ENCODE measurements around the gene SMC3.
"Not testable (repeated sequence)": the region's sequence is repeated elsewhere in the genome, so short reads cannot be mapped to it uniquely, and the experiment has no call there.

SMC3 gene

DNA sequence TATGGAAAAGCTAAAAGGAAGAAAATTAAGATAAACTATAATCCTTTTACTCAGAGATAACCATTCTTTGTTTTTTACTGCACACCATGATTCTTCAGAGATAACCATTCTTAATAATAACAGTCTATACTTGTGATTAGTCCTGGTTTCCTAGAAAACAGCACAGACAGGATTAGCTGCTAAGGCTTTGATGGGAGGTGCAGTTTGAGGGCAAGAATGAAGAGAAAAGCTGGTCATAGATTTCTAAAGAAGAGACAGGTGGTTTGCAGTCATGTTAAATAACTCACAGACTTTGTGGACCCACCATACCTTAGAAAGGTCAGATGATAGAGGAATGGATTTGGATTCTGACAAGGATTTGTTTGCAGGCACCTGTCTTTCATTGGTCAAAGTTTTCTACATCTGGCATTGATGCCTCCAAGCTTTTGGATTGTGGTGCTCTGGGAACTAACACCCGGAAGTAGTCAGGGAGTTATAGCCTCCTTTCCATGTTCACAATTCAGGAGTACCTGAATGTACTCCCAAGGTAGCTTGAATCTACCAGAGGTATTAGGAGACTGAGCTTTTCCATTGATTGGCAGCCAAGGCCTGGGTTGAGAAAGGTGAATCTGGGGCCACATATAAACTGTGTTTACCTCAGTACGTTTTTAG, 3.7 kb downstream of the SMC3 start:
- peak; percentile 9 for FAIRE-seq
- DNase-seq (ENCODE audit: extremely low spot score, insufficient read length, low read depth), result no peak

- FAIRE-seq, result peak; percentile 56
- no peak for DNase-seq (ENCODE audit: extremely low spot score, insufficient read length, low read depth)
These were observed 5.4 kb downstream of the SMC3 start for GRCh38 chr10:110572862-110573261.

GRCh38 chr10:110574420-110574819, 6.9 kb downstream of the SMC3 start:
- no peak for FAIRE-seq

DNA sequence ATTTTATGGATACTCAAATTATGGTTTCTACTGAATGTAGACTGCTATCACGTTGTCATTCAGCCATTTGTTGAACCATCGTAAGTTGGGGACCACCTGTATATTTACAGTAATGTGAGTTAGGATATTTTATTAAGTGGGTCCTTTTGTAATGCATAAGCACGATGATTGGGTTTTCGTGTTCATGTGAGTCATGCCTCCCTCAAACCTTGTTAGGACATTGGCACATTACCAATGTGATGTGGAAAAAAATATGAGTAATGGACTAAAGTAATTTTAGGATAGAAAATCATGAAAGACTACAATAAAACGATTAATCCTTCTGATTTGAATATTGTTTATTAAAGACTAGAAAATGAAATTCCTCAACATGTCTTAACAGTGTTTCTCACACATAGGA, 8.7 kb downstream of the SMC3 start:
- no peak for DNase-seq (ENCODE audit: extremely low spot score, insufficient read length, low read depth)
- no peak for FAIRE-seq

More at GRCh38 chr10:110574420-110574819, 6.9 kb downstream of the SMC3 start:
- no peak for DNase-seq (ENCODE audit: extremely low spot score, insufficient read length, low read depth)

DNA sequence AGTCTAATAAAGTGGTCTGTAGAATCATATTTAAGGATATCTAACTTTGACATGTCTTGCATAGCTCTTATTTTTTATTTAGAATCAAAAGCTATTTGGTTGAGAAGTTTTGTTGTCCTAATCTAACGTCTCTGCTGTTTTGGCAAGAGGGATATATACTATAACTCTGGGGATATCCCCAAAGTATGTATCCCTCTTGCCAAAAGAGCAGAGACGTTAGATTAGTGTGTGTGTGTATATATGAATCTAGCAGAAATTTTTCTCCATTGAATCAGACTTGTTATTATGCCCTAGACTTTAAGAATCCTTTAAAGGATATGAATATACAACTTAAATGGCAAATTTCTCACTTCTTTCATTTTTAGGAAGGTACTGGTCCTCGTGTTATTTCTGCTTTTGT, 9.6 kb downstream of the SMC3 start:
- FAIRE-seq (no peak), DNase-seq (ENCODE audit: extremely low spot score, insufficient read length, low read depth) (no peak)

- DNase-seq (ENCODE audit: extremely low spot score, insufficient read length, low read depth), result no peak
- no peak for FAIRE-seq
These were observed 16.5 kb downstream of the SMC3 start for GRCh38 chr10:110584006-110584405.

GRCh38 chr10:110591760-110592159, 24.3 kb downstream of the SMC3 start:
- DNase-seq (ENCODE audit: extremely low spot score, insufficient read length, low read depth), result no peak
- no peak for FAIRE-seq

DNA sequence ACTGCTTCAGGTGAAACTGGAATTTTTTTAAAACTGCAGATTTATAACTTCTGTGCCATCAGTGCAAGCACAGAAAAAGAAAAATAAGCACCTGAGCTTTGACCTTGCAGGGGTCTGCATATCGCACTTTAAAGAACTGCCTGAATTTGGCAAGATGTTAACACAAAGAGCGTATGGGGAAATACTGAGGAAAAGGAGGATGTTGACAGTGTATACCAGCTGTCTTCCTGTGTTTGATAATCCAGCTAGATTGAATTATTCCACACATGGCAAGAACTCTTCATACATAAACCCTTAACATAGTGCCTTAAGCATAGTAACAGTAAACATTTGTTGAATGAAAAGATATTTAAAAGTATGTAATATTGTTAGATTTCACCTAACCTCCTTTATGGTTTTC, 30.0 kb downstream of the SMC3 start:
- FAIRE-seq (no peak), DNase-seq (ENCODE audit: extremely low spot score, insufficient read length, low read depth) (no peak)

GRCh38 chr10:110600487-110601101, 33.1 kb downstream of the SMC3 start:
- DNase-seq (ENCODE audit: extremely low spot score, insufficient read length, low read depth), result no peak
- peak; percentile 86 for FAIRE-seq

GRCh38 chr10:110601581-110601980, 34.1 kb downstream of the SMC3 start:
- DNase-seq (ENCODE audit: extremely low spot score, insufficient read length, low read depth) (no peak), FAIRE-seq (no peak)

DNA sequence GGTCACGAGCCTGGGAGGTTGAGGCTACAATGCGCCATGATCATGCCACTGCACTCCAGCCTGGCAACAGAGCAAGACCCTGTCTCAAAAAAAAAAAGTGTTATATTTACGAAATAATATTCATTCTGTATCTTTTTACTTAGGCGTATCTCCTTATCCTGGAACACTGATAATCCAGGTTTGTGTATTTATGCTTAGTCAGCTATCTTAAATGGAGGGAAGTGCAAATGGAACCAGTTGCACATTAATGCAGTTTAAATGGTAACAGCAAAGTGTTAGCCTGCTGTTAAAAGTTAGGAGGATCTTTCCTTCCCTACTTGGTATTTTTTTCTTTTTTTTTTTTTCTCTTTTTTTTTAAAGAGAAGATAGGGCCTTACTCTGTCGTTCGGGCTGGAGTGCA, 40.6 kb downstream of the SMC3 start:
- DNase-seq (ENCODE audit: extremely low spot score, insufficient read length, low read depth), result no peak
- FAIRE-seq, result no peak

DNA sequence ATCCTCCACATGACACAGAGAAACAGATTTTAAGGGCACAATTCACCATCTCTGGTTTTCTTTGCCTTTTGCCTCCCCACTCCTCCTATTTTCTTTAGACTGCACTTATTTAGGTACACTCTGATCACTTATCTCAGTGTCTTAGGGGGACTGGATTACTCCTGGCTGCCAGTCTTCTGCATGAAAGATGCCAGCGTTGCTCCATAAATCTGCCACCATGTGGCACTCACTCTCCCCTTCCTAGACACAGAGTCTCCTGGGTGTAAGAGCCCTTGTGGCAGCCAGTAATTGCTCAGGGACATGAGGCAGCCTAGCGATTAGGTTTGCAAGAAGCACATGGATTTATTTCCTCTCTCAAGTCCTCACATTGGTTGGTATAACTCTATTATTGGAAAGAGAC, 42.1 kb downstream of the SMC3 start:
- no peak for FAIRE-seq

DNA sequence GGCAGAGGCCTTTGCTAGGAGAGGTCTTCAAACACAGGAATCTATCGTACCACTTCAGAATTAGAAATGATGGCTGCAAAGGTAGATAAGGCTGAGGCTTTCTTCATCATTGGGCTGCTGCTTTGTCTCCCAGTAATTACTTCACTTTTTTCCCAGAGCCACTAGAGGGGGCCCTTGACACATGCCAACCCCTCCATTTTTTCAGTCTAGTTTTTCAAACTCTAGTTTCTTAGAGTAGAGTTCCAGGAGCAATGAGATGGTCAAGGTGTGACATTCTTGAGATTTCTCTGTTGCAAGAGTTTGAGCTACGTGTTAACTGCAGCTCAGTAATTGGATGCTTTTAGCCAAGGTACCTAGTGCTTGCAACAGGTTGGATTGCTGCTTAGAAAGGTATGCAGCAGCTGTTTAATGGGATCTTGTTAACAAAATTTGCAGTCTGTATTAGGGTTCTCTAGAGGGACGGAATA, 42.8 kb downstream of the SMC3 start:
- peak; percentile 30 for DNase-seq (ENCODE audit: extremely low spot score, insufficient read length, low read depth)
- peak; percentile 87 for FAIRE-seq

More for the DNA sequence above, 42.1 kb downstream of the SMC3 start:
- DNase-seq (ENCODE audit: extremely low spot score, insufficient read length, low read depth), result no peak

DNA sequence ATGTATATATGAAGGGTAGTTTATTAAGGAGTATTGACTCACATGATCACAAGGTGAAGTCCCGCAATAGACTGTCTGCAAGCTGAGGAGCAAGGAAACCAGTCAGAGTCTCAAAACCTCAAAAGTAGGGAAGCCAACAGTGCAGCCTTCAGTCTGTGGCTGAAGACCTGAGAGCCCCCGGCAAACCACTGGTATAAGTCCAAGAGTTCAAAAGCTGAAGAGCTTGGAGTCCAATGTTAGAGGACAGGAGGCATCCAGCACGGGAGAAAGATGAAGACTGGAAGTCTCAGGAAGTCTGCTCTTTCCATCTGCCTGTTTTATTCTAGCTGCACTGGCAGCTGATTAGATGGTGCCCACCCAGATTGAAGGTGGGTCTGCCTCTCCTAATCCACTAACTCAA, 43.3 kb downstream of the SMC3 start:
- FAIRE-seq; DNase-seq (ENCODE audit: extremely low spot score, insufficient read length, low read depth): not testable (repeated sequence)

- peak; percentile 48 for FAIRE-seq
- no peak for DNase-seq (ENCODE audit: extremely low spot score, insufficient read length, low read depth)
These were observed 44.6 kb downstream of the SMC3 start for GRCh38 chr10:110612087-110612486.

DNA sequence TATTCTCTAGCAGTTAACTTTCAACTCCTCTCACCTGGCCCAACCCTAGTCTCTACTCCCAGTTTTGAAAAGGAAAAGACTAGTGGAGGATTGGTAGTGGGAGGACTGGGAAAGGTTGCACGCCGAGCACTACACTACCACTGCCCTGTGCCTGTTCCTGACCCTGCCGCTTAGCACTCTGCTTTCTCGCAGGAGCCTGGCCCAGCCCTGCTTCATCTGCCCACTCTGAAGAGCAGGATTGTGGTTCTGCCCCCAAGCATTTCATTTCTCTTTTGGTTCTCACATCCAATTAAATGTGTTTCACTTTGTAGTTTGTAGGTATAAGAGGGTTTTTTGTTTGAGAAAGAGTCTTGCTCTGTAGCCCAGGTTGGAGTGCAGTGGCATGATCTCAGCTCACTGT, 45.1 kb downstream of the SMC3 start:
- FAIRE-seq (no peak), DNase-seq (ENCODE audit: extremely low spot score, insufficient read length, low read depth) (no peak)

GRCh38 chr10:110613341-110613995, 46.0 kb downstream of the SMC3 start:
- DNase-seq (ENCODE audit: extremely low spot score, insufficient read length, low read depth) (no peak), FAIRE-seq (peak; percentile 15)

DNA sequence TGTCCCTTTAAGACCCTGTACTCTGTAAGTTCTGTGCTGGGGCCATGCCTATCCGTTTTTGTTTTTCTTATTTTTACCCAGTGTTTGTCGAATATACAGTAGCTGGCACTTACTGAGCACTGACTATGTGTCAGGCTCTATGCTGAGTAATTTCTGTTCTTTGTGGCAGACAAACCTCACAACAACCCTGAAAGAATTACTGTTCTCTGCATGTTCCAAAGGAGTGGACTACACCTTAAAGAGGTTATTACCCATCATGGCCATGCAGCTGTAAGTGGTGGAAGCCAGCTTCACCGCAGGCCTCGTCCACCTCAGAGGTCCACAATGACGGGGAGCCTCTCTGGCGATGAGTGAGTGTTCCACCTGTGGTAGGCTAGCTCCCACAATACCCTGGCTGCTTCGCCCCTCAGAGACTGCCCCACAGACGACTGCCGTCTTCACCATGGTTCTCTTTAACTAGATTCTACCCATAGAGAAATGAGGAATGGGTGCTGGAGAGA, 46.6 kb downstream of the SMC3 start:
- DNase-seq (ENCODE audit: extremely low spot score, insufficient read length, low read depth) (no peak), FAIRE-seq (peak; percentile 36)

DNA sequence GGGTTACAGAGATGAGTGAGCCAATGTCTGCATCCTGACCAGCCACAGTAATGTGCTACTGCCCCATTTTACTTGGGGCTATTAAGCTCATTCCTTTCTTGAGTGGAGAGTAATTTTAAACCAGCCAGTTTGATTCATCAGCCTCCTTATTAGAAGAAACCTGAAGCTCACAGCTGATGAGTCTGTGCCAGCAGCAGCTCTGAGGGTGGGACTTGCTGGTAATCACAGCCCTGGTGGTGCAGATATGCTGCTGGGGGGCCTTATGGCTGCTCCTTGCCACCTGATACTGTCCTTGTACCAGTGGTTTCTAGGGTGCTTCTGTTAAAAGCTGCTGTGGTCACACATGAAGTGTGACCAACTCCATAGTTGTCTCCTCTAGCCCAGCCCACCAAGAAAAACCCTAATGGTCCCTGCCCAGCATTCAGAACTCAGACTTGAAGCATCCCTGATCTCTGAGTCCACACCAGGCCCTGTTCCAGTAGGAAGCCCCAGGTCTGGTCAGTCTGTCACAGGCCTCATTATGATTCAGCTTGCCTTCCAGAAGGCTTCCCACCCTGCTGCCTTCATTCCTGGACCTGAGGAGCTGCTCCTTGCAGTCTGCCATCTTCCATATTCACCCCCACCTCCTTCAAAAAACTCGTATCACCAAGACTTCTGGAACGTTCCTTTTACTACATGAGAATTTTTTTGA, 47.7 kb downstream of the SMC3 start:
- DNase-seq (ENCODE audit: extremely low spot score, insufficient read length, low read depth) (no peak), FAIRE-seq (no peak)

DNA sequence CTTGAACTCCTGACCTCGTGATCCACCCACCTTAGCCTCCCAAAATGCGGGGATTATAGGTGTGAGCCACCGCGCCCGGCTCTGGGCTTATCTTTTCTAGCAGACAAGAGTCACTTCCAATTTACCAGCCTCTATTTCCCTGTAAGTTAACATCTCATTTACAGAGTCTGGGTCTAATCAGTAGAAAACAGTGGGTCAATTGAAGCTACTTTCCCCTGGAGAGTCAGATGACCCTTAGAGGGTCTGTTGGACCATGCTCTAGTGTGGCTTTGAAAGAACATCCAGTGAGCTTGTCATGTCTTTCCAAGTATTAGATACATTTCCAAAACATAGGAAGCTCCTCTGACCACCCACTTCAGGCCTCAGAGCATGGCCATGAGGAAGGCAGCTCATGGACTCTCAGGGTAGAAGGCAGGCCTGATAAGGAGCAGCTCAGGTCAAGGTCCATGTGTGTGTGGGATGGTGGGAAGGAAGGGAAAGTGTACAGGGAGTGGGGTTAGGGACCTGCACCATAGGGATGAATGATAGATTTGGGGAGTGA, 49.1 kb downstream of the SMC3 start:
- DNase-seq (ENCODE audit: extremely low spot score, insufficient read length, low read depth) (no peak), FAIRE-seq (no peak)

Data from GM18507 (cell line).